GM23338 (cell line): ENCODE measurements around the gene PCTP.

Experiments used
- CREB1 ChIP-seq: fragments of 250-450 bp; sonication (Bioruptor Pico); IDR thresholded peaks from 2 replicates; pipeline ENCODE4 v1.5.0; 2020; ENCODE audit warnings: low read depth, mild to moderate bottlenecking, moderate library complexity
- CTCF ChIP-seq, 2 experiments: fragments of 200-600 bp in 1 of 2; sonication (generic) in 1 of 2; conservative IDR thresholded peaks; 2 replicates each; pipeline versions ENCODE4 v1.5.1 to v1.6.1; 2016 to 2017; ENCODE audit warnings: antibody characterized with exemption in 2 of 2, low read depth in 2 of 2, mild to moderate bottlenecking in 2 of 2, moderate library complexity in 1 of 2
- EZH2 ChIP-seq: fragments of 200-600 bp; sonication (generic); IDR thresholded peaks from one replicate; pipeline ENCODE4 v1.8.0; 2017; ENCODE audit warnings: antibody characterized with exemption, mild to moderate bottlenecking, low read depth; ENCODE audit not compliant: unreplicated experiment
- EZH2phosphoT487 ChIP-seq: fragments of 200-600 bp; sonication (generic); IDR thresholded peaks from one replicate; pipeline ENCODE4 v1.8.1; 2018; ENCODE audit warnings: antibody characterized with exemption; ENCODE audit not compliant: unreplicated experiment
- JUNB ChIP-seq: IDR thresholded peaks from one replicate; pipeline ENCODE4 v1.6.1; 2016; ENCODE audit warnings: antibody characterized with exemption; ENCODE audit not compliant: unreplicated experiment
- NANOG ChIP-seq: IDR thresholded peaks from 2 replicates; pipeline ENCODE4 v1.6.1; 2016; ENCODE audit warnings: antibody characterized with exemption, borderline replicate concordance
- POLR2AphosphoS5 ChIP-seq: IDR thresholded peaks from 2 replicates; pipeline ENCODE4 v1.6.1; 2016; ENCODE audit warnings: antibody characterized with exemption, low read depth
- REST ChIP-seq: IDR thresholded peaks from one replicate; pipeline ENCODE4 v1.6.1; 2018; ENCODE audit warnings: antibody characterized with exemption; ENCODE audit not compliant: unreplicated experiment
- ZNF114 ChIP-seq: fragments of 250-450 bp; sonication (Bioruptor Pico); IDR thresholded peaks from 2 replicates; pipeline ENCODE4 v1.5.0; 2020; ENCODE audit warnings: mild to moderate bottlenecking, moderate library complexity
- ZNF331 ChIP-seq: fragments of 250-450 bp; sonication (Bioruptor Pico); IDR thresholded peaks from 2 replicates; pipeline ENCODE4 v1.5.0; 2020; ENCODE audit warnings: low read depth, mild to moderate bottlenecking, moderate library complexity

- TF ChIP-seq POLR2AphosphoS5 (no peak), CTCF (conservative IDR thresholded peaks at IDR 0.05; ENCODE audit: low read depth in 2 of 2) (no peak), EZH2 (no peak), EZH2phosphoT487 (no peak), CREB1 (no peak), REST (no peak), ZNF331 (CRISPR knock-in tag) (no peak), JUNB (no peak), ZNF114 (CRISPR knock-in tag) (no peak), NANOG (no peak)
These were observed 21.4 kb upstream of the PCTP start for GRCh38 chr17:55729484-55729883.
